ENCODE measurements around the gene UNC13D.

GRCh38 chr17:75825748-75826370, 18.3 kb downstream of the UNC13D start:
- TF ChIP-seq CTCF (IDR thresholded peaks at IDR 0.05; ENCODE audit: insufficient read depth, low read length, poor library complexity, severe bottlenecking) (no peak), EZH2phosphoT487 (conservative IDR thresholded peaks at IDR 0.05; ENCODE audit: low read length) (no peak)
